NCI-H1092 (cell line): ENCODE results near the gene UBASH3A.

Experiments
- DNase-seq: peaks from one replicate; lab custom pipeline; 2025; lab: John Stamatoyannopoulos, UW

UBASH3A gene

GRCh38 chr21:42374864-42375499 lies 28.7 kb upstream of the UBASH3A start:
- peak; percentile 57 for DNase-seq

DNA sequence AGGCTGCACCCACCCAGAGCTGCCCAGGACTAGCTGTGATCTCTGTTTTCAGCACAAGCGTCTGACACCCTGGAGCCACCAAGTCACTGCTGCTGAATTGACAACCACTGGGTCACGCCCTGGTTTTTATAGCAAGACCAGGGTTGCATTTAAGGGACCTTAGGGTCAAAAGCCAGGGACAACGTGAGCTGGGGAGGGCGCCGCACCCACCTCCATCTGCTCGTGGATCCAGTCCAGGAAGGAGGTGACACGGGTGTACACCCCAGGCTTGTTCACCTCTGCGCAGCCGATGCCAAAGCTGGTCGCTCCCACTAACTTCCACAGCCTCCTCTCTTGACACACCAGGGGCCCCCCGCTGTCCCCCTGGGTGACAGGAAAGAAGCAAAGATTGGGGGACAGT lies 28.2 kb upstream of the UBASH3A start:
- DNase-seq: no peak

DNA sequence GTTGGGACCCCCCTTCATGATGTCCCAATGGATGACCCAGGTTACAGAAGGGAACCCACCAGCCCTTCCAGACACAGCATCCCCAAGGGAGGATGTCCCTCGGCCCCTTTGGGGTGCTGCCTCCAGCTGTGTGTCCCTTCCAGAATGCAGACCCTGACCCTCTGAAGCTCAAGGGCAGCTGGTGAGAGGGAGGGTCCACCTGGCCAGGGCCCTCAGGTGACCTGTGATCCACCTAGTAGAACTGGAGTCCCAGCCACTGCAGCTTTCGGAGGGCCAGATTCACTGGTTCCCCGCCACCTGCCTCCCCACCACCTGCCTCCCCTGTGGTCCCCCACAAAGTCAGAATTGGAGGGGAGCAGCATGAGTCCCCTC lies 27.8 kb upstream of the UBASH3A start:
- DNase-seq: no peak

DNA sequence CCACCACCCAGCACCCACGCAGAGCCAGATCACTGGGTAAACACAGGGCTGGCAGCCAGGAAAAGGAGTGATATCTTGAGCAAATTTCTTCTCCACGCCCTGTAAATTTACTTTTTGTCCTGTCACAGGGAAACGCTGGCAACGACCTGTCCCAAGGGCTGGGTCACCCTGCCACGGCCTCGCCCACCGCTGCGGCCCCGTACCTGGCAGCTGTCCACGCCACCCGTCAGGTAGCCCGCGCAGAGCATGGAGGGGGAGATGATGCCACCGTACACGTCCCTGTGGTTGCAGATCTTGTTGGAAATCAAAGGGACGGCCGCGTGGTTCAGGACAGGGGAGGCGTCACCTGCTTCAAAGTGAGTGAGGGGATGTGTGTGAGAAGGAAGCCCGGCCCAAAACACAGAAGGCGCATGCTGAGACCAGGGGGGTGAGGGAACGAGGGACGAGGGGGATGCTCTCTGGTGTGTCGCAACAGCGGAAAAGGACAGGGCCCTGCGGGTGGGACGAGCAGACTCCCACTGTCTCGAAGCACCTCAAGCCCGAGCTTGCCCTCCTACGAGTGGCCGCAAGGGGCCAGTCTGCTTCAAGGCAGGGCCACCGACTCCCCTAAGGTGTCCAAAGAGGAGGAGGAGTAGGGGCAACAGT lies 27.2 kb upstream of the UBASH3A start:
- DNase-seq: no peak

- no peak for DNase-seq
Observed at GRCh38 chr21:42377211-42377950, 26.3 kb upstream of the UBASH3A start.

DNA sequence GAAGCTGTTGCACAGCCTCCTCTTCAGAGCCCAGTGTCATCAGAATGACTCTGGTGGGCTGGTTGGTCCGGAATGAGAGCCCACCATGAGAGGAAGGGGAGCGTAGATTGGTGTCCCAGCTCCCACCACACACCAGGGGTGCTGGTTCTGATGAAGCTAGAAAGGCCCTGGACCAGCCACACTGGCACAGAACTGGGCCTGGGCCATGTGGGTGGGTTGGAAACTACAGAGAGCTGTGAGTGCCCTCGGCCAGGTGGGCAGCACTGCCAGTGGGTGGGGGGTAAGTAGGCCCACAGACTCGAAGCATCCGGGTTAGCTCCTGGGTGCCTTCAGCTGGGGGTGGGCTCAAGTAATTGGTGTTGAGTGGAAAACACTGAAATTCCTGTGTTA lies 25.8 kb upstream of the UBASH3A start:
- no peak for DNase-seq

GRCh38 chr21:42378418-42378817 lies 25.3 kb upstream of the UBASH3A start:
- DNase-seq: no peak

DNA sequence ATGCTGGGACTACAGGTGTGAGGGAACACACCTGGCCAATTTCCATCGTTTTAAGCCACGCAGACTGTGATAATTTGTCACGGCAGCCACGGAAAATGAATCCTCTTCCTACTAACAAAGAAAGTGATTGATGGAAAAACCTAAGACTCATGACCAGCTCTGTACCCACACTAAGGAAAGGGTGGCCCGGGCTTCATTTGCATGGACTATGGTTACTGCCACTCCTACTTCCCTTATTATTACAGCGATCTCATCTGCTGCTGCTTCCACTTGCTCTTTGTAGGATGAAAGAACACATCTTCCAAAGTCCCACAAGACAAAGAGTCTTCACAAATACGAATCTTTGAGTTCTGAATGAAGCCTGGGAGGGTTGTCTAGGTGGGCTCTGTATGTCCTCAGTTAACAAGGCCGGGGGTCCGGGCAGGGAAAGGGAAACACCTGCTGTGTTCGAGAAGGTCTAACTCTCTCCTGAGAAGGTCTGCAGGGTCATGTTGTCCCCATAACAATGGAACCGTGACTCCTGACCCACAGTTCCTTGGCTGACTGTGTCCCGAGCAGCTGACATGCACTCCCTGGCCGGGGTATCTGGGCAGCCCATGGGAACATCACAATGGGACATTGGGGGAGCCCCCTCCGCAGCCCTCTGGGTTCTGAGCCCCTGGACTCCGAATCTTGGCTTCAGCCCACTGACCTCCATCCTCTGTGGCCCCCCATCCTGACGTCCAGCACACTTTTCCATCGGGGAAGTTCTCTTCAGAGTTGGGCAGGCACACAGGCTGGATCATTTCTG lies 24.1 kb upstream of the UBASH3A start:
- no peak for DNase-seq

DNA sequence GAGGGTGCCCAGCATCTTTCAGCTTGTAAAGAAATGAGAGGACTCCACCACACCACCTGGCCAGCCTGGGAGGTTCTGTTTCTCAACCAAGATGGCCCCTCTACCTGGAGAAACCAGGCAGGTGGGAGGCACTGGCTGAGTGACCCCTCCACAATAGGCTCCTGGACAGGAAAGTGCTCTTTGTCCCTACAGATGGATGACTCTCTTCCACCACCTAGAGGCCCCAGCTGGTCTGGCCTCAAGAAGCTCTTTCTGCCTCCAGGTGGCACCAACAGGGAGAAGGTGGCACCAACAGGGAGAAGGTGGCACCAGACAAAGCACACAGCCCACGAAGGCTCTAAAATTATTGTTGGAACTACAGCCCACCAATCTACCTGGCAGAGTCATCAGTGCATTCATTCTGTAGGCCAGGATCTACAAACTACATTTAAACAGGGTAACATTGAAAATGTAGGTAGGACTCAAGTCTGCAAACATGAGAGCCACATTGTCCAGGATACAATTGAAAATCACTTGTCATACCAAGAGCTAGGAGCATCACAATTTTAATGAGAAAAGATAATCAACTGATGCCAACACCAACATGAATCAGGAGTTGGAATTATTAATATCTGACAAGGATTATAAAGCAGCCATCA lies 22.2 kb upstream of the UBASH3A start:
- DNase-seq: peak; percentile 74

- DNase-seq: no peak
Observed at GRCh38 chr21:42382915-42383314, 20.8 kb upstream of the UBASH3A start.

DNA sequence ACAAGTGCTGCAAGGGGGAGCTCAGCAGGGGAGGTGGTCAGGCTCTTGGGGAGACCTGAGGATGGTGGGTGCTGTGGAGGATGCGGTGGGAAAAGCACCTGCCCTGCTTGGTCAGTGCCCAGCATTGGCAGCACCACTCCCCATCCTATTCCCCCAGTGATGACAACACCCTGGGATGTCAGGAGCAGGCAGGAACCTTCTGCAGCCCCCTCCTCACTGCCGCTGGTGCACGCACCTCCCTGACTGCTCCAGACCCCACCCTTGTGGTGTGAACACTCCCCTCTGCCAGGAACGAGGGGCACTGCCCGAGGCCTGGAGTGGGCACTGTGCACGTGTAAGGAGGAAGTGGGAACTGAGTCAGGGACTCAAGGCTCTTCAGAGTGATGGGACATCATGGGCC lies 20.4 kb upstream of the UBASH3A start:
- no peak for DNase-seq

- peak; percentile 42 for DNase-seq
Observed at GRCh38 chr21:42384156-42384945, 19.4 kb upstream of the UBASH3A start.

- no peak for DNase-seq
Observed at GRCh38 chr21:42384989-42385388, 18.7 kb upstream of the UBASH3A start.

GRCh38 chr21:42385619-42386018 lies 18.1 kb upstream of the UBASH3A start:
- DNase-seq: no peak

GRCh38 chr21:42386034-42386591 lies 17.6 kb upstream of the UBASH3A start:
- DNase-seq: no peak

- DNase-seq: no peak
Observed at GRCh38 chr21:42387164-42387563, 16.5 kb upstream of the UBASH3A start.

GRCh38 chr21:42387843-42388340 lies 15.8 kb upstream of the UBASH3A start:
- DNase-seq: no peak

GRCh38 chr21:42388740-42389448 lies 14.8 kb upstream of the UBASH3A start:
- DNase-seq: no peak

- peak; percentile 85 for DNase-seq
Observed at GRCh38 chr21:42389449-42389835, 14.3 kb upstream of the UBASH3A start.

DNA sequence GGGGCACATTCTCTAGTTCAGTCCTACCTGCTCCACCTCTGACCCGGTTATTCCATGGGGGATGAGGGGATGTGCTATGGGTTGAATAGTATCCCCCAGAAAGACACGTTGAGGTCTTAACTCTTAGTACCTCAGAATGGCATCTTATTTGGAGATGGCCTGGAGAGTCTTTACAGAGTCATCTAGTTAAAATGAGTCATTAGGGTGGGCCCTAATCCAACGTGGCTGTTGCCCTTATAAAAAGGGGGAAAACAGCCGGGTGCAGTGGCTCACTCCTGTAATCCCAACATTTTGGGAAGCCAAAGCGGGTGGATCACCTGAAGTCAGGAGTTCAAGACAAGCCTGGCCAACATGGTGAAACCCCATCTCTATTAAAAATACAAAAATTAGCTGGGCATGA lies 13.5 kb upstream of the UBASH3A start:
- DNase-seq: no peak
